Measurements from ENCODE around the gene CPPED1. TPM values are rescaled to one million over a fixed set of nuclear protein-coding genes. Genes with fewer than 3 reads are reported as not detected.

Gene CPPED1
- total and polyA plus RNA-seq, 2 of the 4 experiments (the other 2 are of a cell fraction), result 5.1 to 6.5 TPM

GRCh38 chr16:12739738-12740137 lies 63.9 kb downstream of the CPPED1 start:
- ChIA-PET POLR2A (ENCODE audit: unreplicated experiment) (interaction anchor here (0.7 kb wide), 1 partner anchor 387 kb away, joined by 16 read pairs; no protein-coding TSS in a partner anchor), CTCF (interaction anchor here (0.6 kb wide), 1 partner anchor 44 kb away, joined by 3 read pairs; no protein-coding TSS in a partner anchor)
- no CpG with 5 or more reads among the region's 3 CpGs for WGBS, 2 experiments (ENCODE audit: extremely low coverage in 2 of 2, insufficient read length in 1 of 2)
- Histone ChIP-seq H2BK15ac (ENCODE audit: low read depth, low read length) (no peak overlapping the region), H3K79me1 (ENCODE audit: low read depth in 1 of 2, low read length in 2 of 2) (no peaks in the 10 kb centered on the region), H3K4me2 (ENCODE audit: low read depth, low read length) (no peak overlapping the region), H2BK120ac (ENCODE audit: low read depth, low read length) (no peak overlapping the region), H4K5ac (ENCODE audit: low read depth, low read length) (no peak overlapping the region), H3K56ac (ENCODE audit: extremely low read depth, insufficient read depth, low read length) (no peak overlapping the region), H3K4ac (ENCODE audit: low read depth, low read length) (no peak overlapping the region), H3K18ac (ENCODE audit: low read depth, low read length) (no peak overlapping the region), H4K91ac (ENCODE audit: insufficient read depth, low read depth, low read length) (no peak overlapping the region), H3K4me3 (ENCODE audit: insufficient read depth, low read depth, low read length) (no peak overlapping the region), H2AFZ (replicated peaks; ENCODE audit: low read length, poor library complexity) (no peak overlapping the region), H2BK20ac (ENCODE audit: low read depth, low read length) (no peak overlapping the region), H3K23ac (ENCODE audit: low read depth, low read length) (no peak overlapping the region), H2AK5ac (ENCODE audit: low read depth, low read length) (no peak overlapping the region), H2AK9ac (replicated peaks; ENCODE audit: low read depth, low read length, poor library complexity) (no peak overlapping the region), H2BK5ac (ENCODE audit: low read depth, low read length, poor library complexity, severe bottlenecking) (no peak overlapping the region), H3K36me3 (ENCODE audit: control insufficient read depth, insufficient read depth, low read length) (no peaks in the 10 kb centered on the region), H3K27me3 (ENCODE audit: control insufficient read depth, insufficient read depth, low read length) (no peaks in the 10 kb centered on the region), H3K9me3 (ENCODE audit: control insufficient read depth, insufficient read depth, low read length) (peaks cover 4% of the 10 kb centered on the region; the same call in 1 of the 2 replicates), H3K14ac (replicated peaks; ENCODE audit: low read depth, low read length) (no peak overlapping the region), H3K27ac (ENCODE audit: insufficient read depth, low read length) (no peak overlapping the region), H3K9ac (ENCODE audit: low read depth, low read length) (no peak overlapping the region), H3K9me1 (ENCODE audit: insufficient read depth, low read length) (no peaks in the 10 kb centered on the region), H4K8ac (ENCODE audit: low read depth in 2 of 2, low read length in 2 of 2) (no peak overlapping the region), H3K4me1 (ENCODE audit: control insufficient read depth, insufficient read depth, low read length) (no peaks in the 10 kb centered on the region), H4K20me1 (ENCODE audit: insufficient read depth, low read length) (no peaks in the 10 kb centered on the region)
- BruUV-seq (replicated peaks), result no TSS peak
- DNase-seq, result no peak
- intact Hi-C loops (cut with micrococcal nuclease) (no loop called here), dilution Hi-C loops (cut with HindIII; ENCODE audit: low sequenced_read_pairs, unreplicated experiment) (no loop called here), in situ Hi-C loops (cut with MboI; ENCODE audit: low sequenced_read_pairs) (no loop called here)
- ATAC-seq (ENCODE audit: low read depth), result no peak
- TF ChIP-seq ELK1 (IDR thresholded peaks at IDR 0.05; ENCODE audit: borderline replicate concordance, low read depth, low read length) (no peak), RAD21 (IDR thresholded peaks at IDR 0.05; ENCODE audit: low read length) (no peak), CEBPB (IDR thresholded peaks at IDR 0.05; ENCODE audit: low read depth, low read length) (no peak), SMC3 (IDR thresholded peaks at IDR 0.05; ENCODE audit: low read depth, low read length) (no peak), RCOR1 (IDR thresholded peaks at IDR 0.05; ENCODE audit: insufficient replicate concordance, low read length) (no peak), BHLHE40 (IDR thresholded peaks at IDR 0.05; ENCODE audit: low read depth, low read length) (no peak), RFX5 (IDR thresholded peaks at IDR 0.05; ENCODE audit: low read depth, low read length) (no peak), NFE2L2 (IDR thresholded peaks at IDR 0.05; ENCODE audit: low read depth, low read length) (no peak), CHD1 (IDR thresholded peaks at IDR 0.05; ENCODE audit: low read depth, low read length) (no peak)

Measured in IMR-90 (cell line).